Thyroid gland (tissue), 4 donors: ENCODE data around the gene NFKB1. TPM values are rescaled to one million over a fixed set of nuclear protein-coding genes. Genes with fewer than 3 reads are reported as not detected.

Experiments used
- DNase-seq, 2 donors: peaks; one replicate each; pipeline ENCODE4 v3.0.0-alpha.2; 2019
- H3K27ac ChIP-seq, 3 donors: fragments of 200-600 bp; sonication (generic); 1 replicate in 2 of 3; 2 replicates in 1 of 3; pipeline ENCODE4 v1.5.1; 2016 to 2019; ENCODE audit warnings: mild to moderate bottlenecking in 1 of 3, moderate library complexity in 1 of 3
- H3K27me3 ChIP-seq: fragments of 200-600 bp; sonication (generic); one replicate; pipeline ENCODE4 v1.5.1; 2019
- H3K36me3 ChIP-seq, 2 donors: fragments of 200-600 bp; sonication (generic); one replicate each; pipeline ENCODE4 v1.5.1; 2016 to 2019
- H3K4me1 ChIP-seq, 2 donors: fragments of 200-600 bp; sonication (generic); one replicate each; pipeline ENCODE4 v1.5.1; 2017 to 2019
- H3K4me3 ChIP-seq, 3 donors: fragments of 200-600 bp; sonication (generic); replicated peaks in 1 of 3; 1 replicate in 2 of 3; 2 replicates in 1 of 3; pipeline ENCODE4 v1.5.1; 2016; ENCODE audit warnings: mild to moderate bottlenecking in 1 of 3
- H3K9me3 ChIP-seq: fragments of 200-600 bp; sonication (generic); one replicate; pipeline ENCODE4 v1.5.1; 2017
- POLR2A ChIP-seq, 2 donors: fragments of 450-650 bp; IDR thresholded peaks; one replicate each; pipeline ENCODE4 v1.6.1; 2017; ENCODE audit warnings: antibody characterized with exemption in 2 of 2, mild to moderate bottlenecking in 2 of 2, moderate library complexity in 1 of 2
- WGBS, 2 donors: methylation state at CpG; one replicate each; pipeline ENCODE4 v1.1.5; 2017; 5-methylcytosine and 5-hydroxymethylcytosine counted together
- intact Hi-C: fragments of 100-400 bp; cut with DNase I; formaldehyde crosslinking; loops from one replicate; pipeline ENCODE4 v1.15.1; 2023
- total RNA-seq, 4 donors: library from RNA; depleted of rRNA; stranded (reverse); fragments of >200 nt; gene quantifications; one replicate each; pipeline ENCODE4 v1.2.3, GENCODE V29; 2016
- TF ChIP-seq, protein P1 (sequence below), 6 experiments: fragments of 200-600 bp in 3 of 6; fragments of 450-650 bp in 3 of 6; sonication (generic) in 3 of 6; IDR thresholded peaks; one replicate each; pipeline ENCODE4 v1.5.1; 2016 to 2019; ENCODE audit warnings: antibody characterized with exemption in 6 of 6, mild to moderate bottlenecking in 2 of 6, inconsistent platforms in 1 of 6, moderate library complexity in 1 of 6

Gene NFKB1
- total RNA-seq, 4 donors from 2014 or later: 33.5 to 50.0 (median 41.8) TPM

DNA sequence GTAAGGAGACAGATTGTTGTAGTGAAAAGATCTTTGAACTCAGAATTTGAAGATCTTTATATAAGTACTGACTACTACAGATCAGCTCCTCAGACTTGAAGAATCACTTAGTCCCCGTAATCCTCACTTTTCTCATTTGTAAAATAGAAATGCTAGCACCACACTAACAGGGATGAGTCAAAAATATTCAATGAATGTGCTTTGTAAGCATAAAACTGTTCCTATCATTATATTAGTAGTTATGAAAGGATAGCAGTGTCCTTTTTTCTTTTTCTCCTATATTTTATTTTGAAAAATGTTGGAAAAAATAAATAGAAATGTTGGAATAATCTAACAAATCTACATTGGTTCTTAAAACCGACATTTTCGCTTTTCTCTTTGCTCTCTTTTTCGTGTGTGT lies 25.4 kb downstream of the NFKB1 start:
- H3K27ac ChIP-seq: no peak overlapping the region
- intact Hi-C loops: no loop called here
- WGBS, 2 donors: 94 to 95% methylated on average over 4 of the region's 4 CpGs
- H3K27me3 ChIP-seq: no peaks in the 10 kb centered on the region
- H3K36me3 ChIP-seq: no peaks in the 10 kb centered on the region
- no peak for TF ChIP-seq POLR2A (IDR thresholded peaks at IDR 0.05)
- TF ChIP-seq, protein P1, sequence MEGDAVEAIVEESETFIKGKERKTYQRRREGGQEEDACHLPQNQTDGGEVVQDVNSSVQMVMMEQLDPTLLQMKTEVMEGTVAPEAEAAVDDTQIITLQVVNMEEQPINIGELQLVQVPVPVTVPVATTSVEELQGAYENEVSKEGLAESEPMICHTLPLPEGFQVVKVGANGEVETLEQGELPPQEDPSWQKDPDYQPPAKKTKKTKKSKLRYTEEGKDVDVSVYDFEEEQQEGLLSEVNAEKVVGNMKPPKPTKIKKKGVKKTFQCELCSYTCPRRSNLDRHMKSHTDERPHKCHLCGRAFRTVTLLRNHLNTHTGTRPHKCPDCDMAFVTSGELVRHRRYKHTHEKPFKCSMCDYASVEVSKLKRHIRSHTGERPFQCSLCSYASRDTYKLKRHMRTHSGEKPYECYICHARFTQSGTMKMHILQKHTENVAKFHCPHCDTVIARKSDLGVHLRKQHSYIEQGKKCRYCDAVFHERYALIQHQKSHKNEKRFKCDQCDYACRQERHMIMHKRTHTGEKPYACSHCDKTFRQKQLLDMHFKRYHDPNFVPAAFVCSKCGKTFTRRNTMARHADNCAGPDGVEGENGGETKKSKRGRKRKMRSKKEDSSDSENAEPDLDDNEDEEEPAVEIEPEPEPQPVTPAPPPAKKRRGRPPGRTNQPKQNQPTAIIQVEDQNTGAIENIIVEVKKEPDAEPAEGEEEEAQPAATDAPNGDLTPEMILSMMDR (IDR thresholded peaks at IDR 0.05): no peak
- no peaks in the 10 kb centered on the region for H3K9me3 ChIP-seq
- no peak for DNase-seq
- no peak overlapping the region for H3K4me3 ChIP-seq
- peaks cover 0 to 7% of the 10 kb centered on the region in 2 donors for H3K4me1 ChIP-seq

DNA sequence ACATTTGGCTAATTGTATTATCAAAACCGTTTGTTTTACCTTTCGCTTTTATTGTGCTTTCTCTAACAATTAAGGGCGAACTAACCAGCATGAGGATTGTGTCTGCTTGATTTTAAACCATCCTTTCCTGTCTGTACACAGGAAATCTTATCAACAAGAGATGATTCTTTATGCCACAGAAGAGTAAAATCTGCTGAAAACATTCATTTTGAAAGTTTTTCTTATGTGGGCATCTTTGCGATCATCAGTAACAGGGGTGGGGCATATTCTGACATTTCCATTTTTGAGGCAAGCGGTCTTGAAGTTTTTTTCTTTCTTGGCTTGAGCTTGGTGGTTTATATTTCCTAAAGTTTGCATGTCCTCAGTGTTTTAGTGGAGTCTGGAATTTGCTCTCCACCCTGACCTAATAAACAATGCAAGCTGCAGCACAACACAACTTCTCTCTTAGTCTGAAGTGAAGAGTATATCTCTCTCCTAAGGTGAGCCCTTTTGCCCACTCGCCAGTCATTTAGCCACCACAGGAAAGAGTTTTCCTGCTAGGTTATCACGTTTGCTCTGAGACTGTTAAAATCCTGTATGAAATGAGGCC lies 26.6 kb downstream of the NFKB1 start:
- H3K4me1 ChIP-seq: peaks cover 0 to 11% of the 10 kb centered on the region in 2 donors
- no peaks in the 10 kb centered on the region for H3K9me3 ChIP-seq
- H3K4me3 ChIP-seq: no peak overlapping the region
- no peak for DNase-seq
- intact Hi-C loops: no loop called here
- TF ChIP-seq POLR2A (IDR thresholded peaks at IDR 0.05): no peak
- TF ChIP-seq, protein P1 (IDR thresholded peaks at IDR 0.05): no peak
- 82 to 85% methylated on average over 7 of the region's 7 CpGs for WGBS, 2 donors
- no peaks in the 10 kb centered on the region for H3K36me3 ChIP-seq
- H3K27me3 ChIP-seq: no peaks in the 10 kb centered on the region
- no peak overlapping the region for H3K27ac ChIP-seq

- no peak overlapping the region for H3K4me3 ChIP-seq
- no peaks in the 10 kb centered on the region for H3K36me3 ChIP-seq
- WGBS, 2 donors: 57 to 76% methylated on average over 1 of the region's 1 CpG
- H3K9me3 ChIP-seq: no peaks in the 10 kb centered on the region
- intact Hi-C loops: no loop called here
- no peak for DNase-seq
- no peak for TF ChIP-seq POLR2A (IDR thresholded peaks at IDR 0.05)
- TF ChIP-seq, protein P1 (IDR thresholded peaks at IDR 0.05): no peak
- no peak overlapping the region for H3K27ac ChIP-seq
- H3K27me3 ChIP-seq: no peaks in the 10 kb centered on the region
- H3K4me1 ChIP-seq: peaks cover 0 to 11% of the 10 kb centered on the region in 2 donors
Observed at GRCh38 chr4:102529977-102530376, 28.8 kb downstream of the NFKB1 start.

DNA sequence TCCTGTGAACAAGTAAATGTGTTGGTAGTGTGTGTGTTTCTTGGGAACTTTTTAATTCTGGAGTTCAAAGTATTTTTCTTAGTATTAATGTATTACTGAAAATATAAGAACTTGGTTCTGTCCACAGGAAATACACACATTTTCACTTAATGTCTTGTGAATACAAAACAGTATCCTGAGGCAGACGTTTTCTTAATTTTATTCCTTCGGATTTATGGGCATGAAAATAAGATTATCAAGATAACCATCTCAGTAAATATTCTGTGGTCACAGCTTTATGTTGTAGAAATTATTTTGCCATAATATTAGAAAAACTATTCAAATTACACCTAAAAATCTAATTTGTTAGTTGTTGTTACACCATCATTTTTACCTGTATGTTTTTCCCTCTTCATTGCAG lies 29.8 kb downstream of the NFKB1 start:
- no peaks in the 10 kb centered on the region for H3K27me3 ChIP-seq
- no peak overlapping the region for H3K27ac ChIP-seq
- no peaks in the 10 kb centered on the region for H3K9me3 ChIP-seq
- TF ChIP-seq, protein P1 (IDR thresholded peaks at IDR 0.05): no peak
- TF ChIP-seq POLR2A (IDR thresholded peaks at IDR 0.05): no peak
- no peak overlapping the region for H3K4me3 ChIP-seq
- H3K4me1 ChIP-seq: peaks cover 0 to 11% of the 10 kb centered on the region in 2 donors
- WGBS, 2 donors: 91 to 96% methylated on average over 2 of the region's 2 CpGs
- DNase-seq: no peak
- intact Hi-C loops: no loop called here
- H3K36me3 ChIP-seq: no peaks in the 10 kb centered on the region

GRCh38 chr4:102531462-102531861 lies 30.3 kb downstream of the NFKB1 start:
- Histone ChIP-seq H3K27me3 (no peaks in the 10 kb centered on the region), H3K4me3 (no peak overlapping the region), H3K36me3 (no peaks in the 10 kb centered on the region), H3K9me3 (no peaks in the 10 kb centered on the region), H3K27ac (no peak overlapping the region), H3K4me1 (peaks cover 0 to 11% of the 10 kb centered on the region in 2 donors)
- DNase-seq: no peak
- intact Hi-C loops: no loop called here
- no peak for TF ChIP-seq POLR2A (IDR thresholded peaks at IDR 0.05)
- TF ChIP-seq, protein P1 (IDR thresholded peaks at IDR 0.05): no peak
- 95 to 98% methylated on average over 1 of the region's 1 CpG for WGBS, 2 donors
